Endothelial cell of umbilical vein (primary cell): Measurements from ENCODE around the gene B3GAT2. TPM values are rescaled to one million over a fixed set of nuclear protein-coding genes. Genes with fewer than 3 reads are reported as not detected.

Source experiments
- BruUV-seq: library from RNA; stranded (reverse); fragments of 400-500 nt; replicated peaks from 2 replicates; lab custom pipeline; 2021; lab: Mats Ljungman, UMichigan
- CTCF ChIA-PET: fragments of 300-600, 350-600 bp; sonication (Branson Sonifier 250); formaldehyde crosslinking; loops from one replicate; lab custom pipeline; 2021; ENCODE audit warnings: antibody characterized with exemption, inconsistent platforms; lab: Charles Lee
- POLR2A ChIA-PET: fragments of 300-600, 350-600 bp; sonication (Branson Sonifier 250); formaldehyde crosslinking; loops from one replicate; lab custom pipeline; 2021; ENCODE audit warnings: antibody characterized with exemption, inconsistent platforms; lab: Charles Lee
- DNase-seq: peaks from one replicate; pipeline ENCODE4 v3.0.0-alpha.2; 2011; ENCODE audit warnings: low read depth, low spot score
- FAIRE-seq: peaks from 2 replicates; lab custom pipeline; 2011; peaks lifted over from hg19 to GRCh38; lab: Jason Lieb, UNC
- H2AFZ ChIP-seq: 2 replicates; pipeline ENCODE4 v1.6.0; 2012; ENCODE audit warnings: low read depth, low read length, control low read depth, inconsistent platforms
- H3K27ac ChIP-seq: 2 replicates; pipeline ENCODE4 v1.5.1; 2011; ENCODE audit warnings: low read depth, mild to moderate bottlenecking, control low read depth, low read length, moderate library complexity; ENCODE audit not compliant: insufficient read depth
- H3K27me3 ChIP-seq, 2 experiments: 2 replicates each; pipeline versions ENCODE4 v1.6.0 to v1.6.1; 2011; ENCODE audit warnings: low read length in 2 of 2, mixed read lengths in 1 of 2; ENCODE audit not compliant: control insufficient read depth in 2 of 2, insufficient read depth in 2 of 2
- H3K36me3 ChIP-seq, 2 experiments: 2 replicates in 1 of 2; 3 replicates in 1 of 2; pipeline ENCODE4 v1.5.1; 2011; ENCODE audit warnings: low read length in 2 of 2, mild to moderate bottlenecking in 1 of 2, moderate library complexity in 1 of 2; ENCODE audit not compliant: control insufficient read depth in 2 of 2, insufficient read depth in 2 of 2; ENCODE audit errors: extremely low read depth in 1 of 2
- H3K4me1 ChIP-seq: 3 replicates; pipeline ENCODE4 v1.5.1; 2011; ENCODE audit warnings: mild to moderate bottlenecking, low read length; ENCODE audit not compliant: control insufficient read depth, insufficient read depth; ENCODE audit errors: extremely low read depth
- H3K4me2 ChIP-seq: 2 replicates; pipeline ENCODE4 v1.6.1; 2011; ENCODE audit warnings: low read length, control low read depth, mixed read lengths; ENCODE audit not compliant: insufficient read depth
- H3K4me3 ChIP-seq, 3 experiments: fragments of 200-600 bp in 1 of 3; sonication (generic), shearing (Covaris generic) in 1 of 3; replicated peaks in 1 of 3; 2 replicates each; pipeline ENCODE4 v1.5.1; 2011 to 2016; ENCODE audit warnings: control low read depth in 3 of 3, low read length in 3 of 3, mild to moderate bottlenecking in 2 of 3, inconsistent platforms in 1 of 3, low read depth in 1 of 3, moderate library complexity in 1 of 3; ENCODE audit not compliant: insufficient read depth in 1 of 3
- H3K79me2 ChIP-seq: 2 replicates; pipeline ENCODE4 v1.6.0; 2012; ENCODE audit warnings: low read length, inconsistent platforms; ENCODE audit not compliant: control insufficient read depth, insufficient read depth
- H3K9ac ChIP-seq: replicated peaks from 2 replicates; pipeline ENCODE3; 2011; ENCODE audit warnings: low read length, control low read depth; ENCODE audit not compliant: insufficient read depth; ENCODE audit errors: extremely low read depth
- H3K9me1 ChIP-seq: replicated peaks from 3 replicates; pipeline ENCODE4 v1.6.0; 2011; ENCODE audit warnings: mild to moderate bottlenecking, low read length; ENCODE audit not compliant: control insufficient read depth, insufficient read depth; ENCODE audit errors: extremely low read depth
- H3K9me3 ChIP-seq: replicated peaks from 2 replicates; pipeline ENCODE4 v1.5.1; 2012; ENCODE audit warnings: low read length, inconsistent platforms; ENCODE audit not compliant: control insufficient read depth, insufficient read depth
- H4K20me1 ChIP-seq: replicated peaks from 2 replicates; pipeline ENCODE3; 2011; ENCODE audit warnings: mild to moderate bottlenecking, low read length; ENCODE audit not compliant: control insufficient read depth, insufficient read depth; ENCODE audit errors: extremely low read depth
- CTCF ChIP-seq, 2 donors: IDR thresholded peaks; 1 replicate in 1 of 2; 2 replicates in 1 of 2; pipeline ENCODE4 v1.5.1; 2011; ENCODE audit warnings: low read length in 2 of 2, mild to moderate bottlenecking in 2 of 2, moderate library complexity in 2 of 2, control low read depth in 1 of 2, inconsistent platforms in 1 of 2, low read depth in 1 of 2; ENCODE audit not compliant: insufficient read depth in 1 of 2; ENCODE audit errors: extremely low read depth in 1 of 2
- EZH2 ChIP-seq: IDR thresholded peaks from 2 replicates; pipeline ENCODE4 v1.6.1; 2012; ENCODE audit warnings: borderline replicate concordance, low read depth, mild to moderate bottlenecking, moderate library complexity, low read length, inconsistent platforms; ENCODE audit not compliant: severe bottlenecking
- FOS ChIP-seq: IDR thresholded peaks from 2 replicates; pipeline ENCODE4 v1.6.1; 2011; ENCODE audit warnings: mild to moderate bottlenecking, low read length, moderate library complexity, borderline replicate concordance; ENCODE audit not compliant: insufficient read depth
- GATA2 ChIP-seq: IDR thresholded peaks from 2 replicates; pipeline ENCODE4 v1.7.0; 2011; ENCODE audit warnings: low read depth, mild to moderate bottlenecking, moderate library complexity, mixed read lengths, low read length; ENCODE audit not compliant: insufficient read length, insufficient read depth
- JUN ChIP-seq: IDR thresholded peaks from 2 replicates; pipeline ENCODE4 v1.6.1; 2011; ENCODE audit warnings: borderline replicate concordance, low read depth; ENCODE audit not compliant: insufficient read length, insufficient read depth
- MAX ChIP-seq: IDR thresholded peaks from 2 replicates; pipeline ENCODE4 v1.6.1; 2011; ENCODE audit not compliant: insufficient read depth, insufficient read length
- MYC ChIP-seq: IDR thresholded peaks from one replicate; pipeline ENCODE4 v1.6.1; 2011; ENCODE audit warnings: mild to moderate bottlenecking, low read depth, low read length
- POLR2A ChIP-seq: IDR thresholded peaks from 2 replicates; pipeline ENCODE4 v1.6.1; 2012; ENCODE audit warnings: low read depth, mild to moderate bottlenecking, control low read depth, low read length
- POLR2AphosphoS5 ChIP-seq: IDR thresholded peaks from 2 replicates; pipeline ENCODE4 v1.6.1; 2012; ENCODE audit warnings: low read depth, mild to moderate bottlenecking, control low read depth, low read length, moderate library complexity; ENCODE audit not compliant: insufficient read depth
- dilution Hi-C: fragments of 300-500 bp; cut with MboI; formaldehyde crosslinking; loops from one replicate; pipeline ENCODE4 v1.15.0; 2019; ENCODE audit warnings: low sequenced_read_pairs; ENCODE audit not compliant: extremely low pct_ligation_motif_present
- intact Hi-C: fragments of 100-400 bp; cut with micrococcal nuclease; formaldehyde crosslinking; loops from one replicate; pipeline ENCODE4 v1.10.0; 2022
- polyA plus RNA-seq, 4 experiments: library from polyadenylated mRNA; depleted of rRNA in 3 of 4; stranded (reverse) in 3 of 4; unstranded in 1 of 4; fragments of >200 nt; gene quantifications; 2 replicates each; pipeline versions ENCODE4 v1.2.1 to v1.2.3, GENCODE V29; 2011 to 2012; ENCODE audit warnings: missing spikeins in 1 of 4
- total RNA-seq: library from RNA; stranded (reverse); gene quantifications from 2 replicates; pipeline ENCODE4 v1.2.3, GENCODE V29; 2021

B3GAT2 gene
- total and polyA plus RNA-seq, 2 donors (not counting 3 experiments of a cell fraction or from before 2014, with no cell fraction given): not detected

- FAIRE-seq: no peak
- H3K36me3 ChIP-seq: no peaks in the 10 kb centered on the region
- H3K9ac ChIP-seq: no peak overlapping the region
- intact Hi-C loops (no loop called here), dilution Hi-C loops (no loop called here)
- no peaks in the 10 kb centered on the region for H3K9me1 ChIP-seq
- no peaks in the 10 kb centered on the region for H3K9me3 ChIP-seq
- no peak overlapping the region for H3K4me2 ChIP-seq
- no peak overlapping the region for H3K4me3 ChIP-seq
- no TSS peak for BruUV-seq
- no peak overlapping the region for H2AFZ ChIP-seq
- TF ChIP-seq JUN: no peak
- no peak for TF ChIP-seq MAX
- no peak for TF ChIP-seq MYC
- no peak for TF ChIP-seq FOS
- TF ChIP-seq EZH2: no peak
- no peak for TF ChIP-seq CTCF (IDR thresholded peaks at IDR 0.05; ENCODE audit: extremely low read depth in 1 of 2, insufficient read depth in 1 of 2, low read depth in 1 of 2, low read length in 2 of 2)
- no peak for TF ChIP-seq POLR2AphosphoS5
- no peak for TF ChIP-seq POLR2A
- no peak for TF ChIP-seq GATA2
- H3K27me3 ChIP-seq: no peaks in the 10 kb centered on the region
- no peaks in the 10 kb centered on the region for H3K79me2 ChIP-seq
- no peaks in the 10 kb centered on the region for H4K20me1 ChIP-seq
- H3K4me1 ChIP-seq: no peaks in the 10 kb centered on the region
- CTCF ChIA-PET: interaction anchor here (1.5 to 2.1 kb wide), 2 partner anchors 9 to 20 kb away, joined by 5 to 8 read pairs; no protein-coding TSS in a partner anchor
- POLR2A ChIA-PET: no interaction called here
- no peak for DNase-seq
- no peak overlapping the region for H3K27ac ChIP-seq
These were observed 53.0 kb downstream of the B3GAT2 start for GRCh38 chr6:70903665-70904452.
